GM18517 (cell line): Measurements from ENCODE around the gene TTC7B.

Experiments
- ATAC-seq: cut with Tn5 transposase; IDR thresholded peaks from one replicate; pipeline ENCODE4 v1.9.1; 2021; ENCODE audit warnings: mild to moderate bottlenecking, moderate library complexity; ENCODE audit not compliant: unreplicated experiment

The TTC7B gene

GRCh38 chr14:90606434-90606833 lies 209.8 kb downstream of the TTC7B start:
- no peak for ATAC-seq

GRCh38 chr14:90605430-90605829 lies 210.8 kb downstream of the TTC7B start:
- no peak for ATAC-seq

- no peak for ATAC-seq
These were observed 211.9 kb downstream of the TTC7B start for GRCh38 chr14:90604356-90604755.

- ATAC-seq: no peak
These were observed 212.4 kb downstream of the TTC7B start for GRCh38 chr14:90603841-90604240.

GRCh38 chr14:90603336-90603735 lies 212.9 kb downstream of the TTC7B start:
- no peak for ATAC-seq

GRCh38 chr14:90602088-90602687 lies 214.0 kb downstream of the TTC7B start:
- ATAC-seq: no peak

GRCh38 chr14:90601563-90601962 lies 214.7 kb downstream of the TTC7B start:
- ATAC-seq: no peak

GRCh38 chr14:90600619-90601018 lies 215.6 kb downstream of the TTC7B start:
- no peak for ATAC-seq

- ATAC-seq: no peak
These were observed 216.3 kb downstream of the TTC7B start for GRCh38 chr14:90599748-90600507.

- ATAC-seq: no peak
These were observed 216.9 kb downstream of the TTC7B start for GRCh38 chr14:90599339-90599738.

GRCh38 chr14:90597961-90598360 lies 218.3 kb downstream of the TTC7B start:
- ATAC-seq: no peak

GRCh38 chr14:90596733-90597132 lies 219.5 kb downstream of the TTC7B start:
- no peak for ATAC-seq

- no peak for ATAC-seq
These were observed 222.8 kb downstream of the TTC7B start for GRCh38 chr14:90593254-90594040.

- ATAC-seq: no peak
These were observed 223.6 kb downstream of the TTC7B start for GRCh38 chr14:90592655-90593054.

GRCh38 chr14:90587918-90588317 lies 228.3 kb downstream of the TTC7B start:
- no peak for ATAC-seq

- ATAC-seq: no peak
These were observed 228.8 kb downstream of the TTC7B start for GRCh38 chr14:90587252-90587910.

GRCh38 chr14:90585106-90585505 lies 231.1 kb downstream of the TTC7B start:
- ATAC-seq: no peak

GRCh38 chr14:90583916-90584605 lies 232.2 kb downstream of the TTC7B start:
- no peak for ATAC-seq

GRCh38 chr14:90583427-90583826 lies 232.8 kb downstream of the TTC7B start:
- ATAC-seq: no peak

- ATAC-seq: no peak
These were observed 234.1 kb downstream of the TTC7B start for GRCh38 chr14:90582166-90582565.

- ATAC-seq: no peak
These were observed 234.5 kb downstream of the TTC7B start for GRCh38 chr14:90581745-90582144.
